ENCODE results near the gene UBASH3A.
"Not testable (repeated sequence)": the region's sequence is repeated elsewhere in the genome, so short reads cannot be mapped to it uniquely, and the experiment has no call there.

The UBASH3A gene

DNA sequence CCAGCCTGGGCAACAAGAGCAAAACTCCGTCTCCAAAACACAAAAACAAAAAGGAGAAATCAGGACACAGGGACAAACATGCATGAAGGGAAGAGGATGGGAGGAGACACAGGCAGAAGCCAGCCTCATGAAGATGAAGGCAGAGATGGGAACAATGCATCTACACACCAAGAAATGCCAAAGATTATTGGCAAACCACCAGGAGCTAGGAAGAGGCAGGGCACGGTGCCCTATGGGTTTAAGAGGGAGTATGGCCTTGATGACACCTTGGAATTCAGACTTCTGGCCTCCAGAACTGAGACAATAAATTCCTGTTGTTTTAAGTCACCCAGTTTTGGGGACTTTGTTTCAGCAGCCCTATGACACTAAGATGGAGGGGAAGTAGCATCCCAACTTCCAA, 13.0 kb upstream of the UBASH3A start:
- no peak for DNase-seq (ENCODE audit: low spot score)

DNA sequence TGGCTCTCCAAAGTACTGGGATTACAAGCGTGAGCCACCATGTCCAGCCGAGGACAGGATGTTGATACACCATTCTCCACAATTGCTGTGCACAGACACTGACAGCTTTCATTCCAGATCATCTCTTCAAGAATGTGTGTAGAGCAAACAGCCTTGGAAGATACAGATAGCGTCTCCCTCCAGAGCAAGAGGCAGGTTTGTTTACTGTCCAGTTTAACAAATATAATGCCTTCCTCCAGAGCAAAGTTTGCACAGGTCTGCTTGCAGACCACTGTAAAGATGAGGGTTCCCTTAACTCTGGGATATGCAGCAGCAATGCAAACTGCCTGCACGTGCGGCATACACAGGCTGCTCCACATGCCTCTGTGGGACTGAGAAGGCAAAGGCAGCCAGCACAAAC, 12.4 kb upstream of the UBASH3A start:
- no peak for DNase-seq (ENCODE audit: low spot score)

DNA sequence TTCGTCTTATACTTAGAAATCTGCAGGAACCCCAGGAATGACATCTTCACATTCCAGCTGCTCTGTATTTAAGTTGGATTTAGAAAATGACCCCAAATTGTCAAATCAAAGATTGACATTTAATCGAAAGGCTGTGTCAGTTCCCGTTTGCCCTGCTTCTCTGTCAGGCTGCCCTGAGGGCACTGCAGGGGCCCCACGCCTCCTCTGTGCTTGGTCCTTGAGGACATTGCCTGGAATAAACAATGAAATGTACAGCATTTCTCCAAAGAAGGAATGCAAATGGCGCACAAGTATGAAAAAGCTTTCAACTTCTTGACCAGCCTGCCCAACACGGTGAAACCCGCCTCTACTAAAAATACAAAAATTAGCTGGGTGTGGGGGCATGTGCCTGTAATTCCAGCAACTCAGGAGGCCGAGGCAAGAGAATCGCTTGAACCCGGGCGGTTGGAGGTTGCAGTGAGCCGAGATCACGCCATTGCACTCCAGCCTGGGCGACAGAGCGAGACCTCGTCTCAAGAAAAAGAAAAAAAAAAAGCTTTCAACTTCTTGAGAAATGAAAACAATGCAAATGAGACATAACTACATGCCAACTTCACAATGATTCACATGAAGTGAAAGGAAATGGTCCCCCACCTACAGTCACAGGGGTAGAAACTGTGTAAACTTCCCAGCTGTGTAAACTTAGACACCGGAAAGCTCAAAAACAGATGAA, 10.8 kb upstream of the UBASH3A start:
- peak; percentile 79 for DNase-seq (ENCODE audit: low spot score)

DNA sequence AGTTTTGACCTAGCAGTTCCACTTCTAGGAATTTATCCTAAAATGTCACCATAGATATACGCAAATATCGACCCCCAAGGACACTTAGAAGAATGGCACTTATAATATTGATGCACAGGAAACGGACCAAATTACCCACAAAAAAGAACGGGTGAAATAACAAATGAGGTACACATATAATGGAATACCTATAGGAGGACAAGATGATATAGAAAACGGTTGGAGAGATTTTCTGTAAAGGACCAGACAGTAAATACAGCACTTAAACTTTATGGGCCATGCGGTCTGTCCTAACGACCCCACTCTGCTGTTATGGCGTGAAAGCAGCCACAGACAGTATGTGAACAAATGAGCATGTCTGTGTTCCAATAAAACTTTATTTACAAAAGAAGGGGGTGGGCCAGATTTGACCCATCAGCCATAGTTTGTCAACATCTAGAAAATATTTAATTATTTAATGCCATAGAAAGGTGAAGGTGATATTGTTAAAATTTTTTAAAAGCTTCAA, 10.2 kb upstream of the UBASH3A start:
- DNase-seq (ENCODE audit: low spot score), result peak; percentile 44

DNA sequence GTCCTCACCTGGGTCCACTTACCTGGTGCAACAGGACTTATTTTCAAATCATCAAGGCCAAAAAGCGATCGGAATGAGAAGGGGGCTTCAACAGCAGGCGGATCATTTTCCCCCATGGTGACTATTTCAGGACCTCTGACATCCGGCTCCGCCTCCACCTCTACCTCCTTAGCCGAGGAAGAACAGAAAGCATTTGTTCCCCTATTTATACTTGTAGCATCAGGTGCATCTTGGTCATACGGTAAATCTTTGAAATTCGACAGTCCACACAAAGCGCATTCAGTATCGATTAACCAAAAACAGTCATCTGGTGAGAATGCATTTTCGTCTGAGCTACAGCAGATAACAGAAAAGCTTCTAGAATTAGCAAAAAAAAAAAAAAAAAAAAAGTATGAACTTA, 8.4 kb upstream of the UBASH3A start:
- no peak for DNase-seq (ENCODE audit: low spot score)

DNA sequence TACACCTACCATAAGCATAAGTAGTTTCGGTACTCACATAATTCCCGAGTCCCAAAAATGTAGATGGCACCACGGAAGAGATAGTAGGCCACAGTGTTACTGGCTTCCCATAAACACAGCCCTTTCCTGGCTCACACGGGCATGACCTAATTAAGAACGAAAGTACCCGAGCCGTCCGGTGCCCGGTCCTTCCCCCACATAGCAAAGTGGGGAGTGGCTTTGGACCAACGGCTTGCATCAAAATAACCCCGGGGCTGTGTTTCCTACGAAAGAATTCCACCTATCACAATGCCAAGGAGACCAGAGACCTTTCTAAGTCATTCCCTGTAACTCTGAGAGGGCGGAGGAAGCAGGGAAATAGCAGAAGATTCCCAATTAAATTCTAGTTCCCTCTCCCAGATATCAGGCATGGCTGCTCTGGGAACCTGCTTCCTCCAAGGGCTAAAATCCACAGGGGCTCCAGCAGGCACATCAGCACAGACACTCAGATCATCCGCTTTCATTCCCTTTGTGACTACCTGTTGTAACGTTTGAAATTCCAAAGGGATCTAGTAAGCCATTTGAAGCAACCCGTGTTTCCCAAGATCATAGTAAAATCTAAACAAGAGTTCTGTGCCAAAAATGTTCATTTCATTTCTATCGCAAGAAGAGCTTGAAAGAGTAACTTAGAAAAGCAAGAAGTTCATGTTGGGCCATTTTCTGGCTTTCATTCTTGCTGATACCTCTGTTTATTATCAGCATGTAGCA, 7.6 kb upstream of the UBASH3A start, which contains the start of gene TMPRSS3:
Gene TMPRSS3, minus strand, starts transcription at position 148 of the 747 bp plus-strand sequence. CDS start 635 bp downstream, outside the sequence.
- DNase-seq (ENCODE audit: low spot score), result no peak

DNA sequence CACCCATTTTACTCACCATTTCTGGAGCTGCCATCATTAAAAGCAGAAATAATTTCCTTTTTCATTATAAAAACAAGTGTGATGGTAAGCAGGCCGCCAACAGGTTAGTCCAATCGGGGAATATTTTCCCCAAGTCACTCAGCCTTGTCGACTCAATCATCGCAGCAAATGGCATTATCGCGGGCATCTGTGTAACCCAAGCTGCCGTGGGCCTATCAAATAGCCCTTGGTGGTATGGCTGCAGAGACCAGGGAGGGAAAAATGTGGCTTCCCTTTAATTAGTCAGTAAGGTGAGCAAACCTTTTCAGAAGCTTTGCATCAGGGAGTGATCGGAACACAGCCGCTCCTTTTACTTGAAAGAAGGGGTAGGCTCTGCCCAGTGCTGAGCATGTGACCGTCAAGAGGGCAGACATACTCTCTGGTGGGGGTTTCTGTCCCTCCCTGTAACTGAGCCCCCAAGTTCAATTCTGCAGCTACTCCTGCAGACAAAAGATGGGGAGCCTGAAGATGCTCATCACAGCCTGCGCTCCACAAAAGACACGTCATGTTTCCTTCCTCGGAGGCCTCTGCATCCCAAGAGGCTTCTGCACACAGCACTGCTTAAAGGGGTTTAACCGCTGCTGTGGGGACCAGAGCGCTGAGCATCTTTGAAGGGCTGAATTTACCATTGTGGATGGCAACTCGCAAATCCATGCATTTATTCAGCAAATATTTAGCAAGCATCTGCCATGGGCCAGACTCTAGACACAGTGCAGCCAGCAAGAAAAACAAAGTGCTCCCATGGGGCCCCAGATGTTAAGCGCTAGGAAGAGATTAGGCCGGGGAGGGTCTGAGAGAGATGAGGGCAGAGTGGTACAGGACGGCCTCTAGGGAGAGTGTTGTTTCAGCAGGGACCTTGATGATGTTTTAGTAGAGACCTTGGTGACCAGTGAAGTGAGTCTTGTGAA, 6.6 kb upstream of the UBASH3A start:
- DNase-seq (ENCODE audit: low spot score), result peak; percentile 81

DNA sequence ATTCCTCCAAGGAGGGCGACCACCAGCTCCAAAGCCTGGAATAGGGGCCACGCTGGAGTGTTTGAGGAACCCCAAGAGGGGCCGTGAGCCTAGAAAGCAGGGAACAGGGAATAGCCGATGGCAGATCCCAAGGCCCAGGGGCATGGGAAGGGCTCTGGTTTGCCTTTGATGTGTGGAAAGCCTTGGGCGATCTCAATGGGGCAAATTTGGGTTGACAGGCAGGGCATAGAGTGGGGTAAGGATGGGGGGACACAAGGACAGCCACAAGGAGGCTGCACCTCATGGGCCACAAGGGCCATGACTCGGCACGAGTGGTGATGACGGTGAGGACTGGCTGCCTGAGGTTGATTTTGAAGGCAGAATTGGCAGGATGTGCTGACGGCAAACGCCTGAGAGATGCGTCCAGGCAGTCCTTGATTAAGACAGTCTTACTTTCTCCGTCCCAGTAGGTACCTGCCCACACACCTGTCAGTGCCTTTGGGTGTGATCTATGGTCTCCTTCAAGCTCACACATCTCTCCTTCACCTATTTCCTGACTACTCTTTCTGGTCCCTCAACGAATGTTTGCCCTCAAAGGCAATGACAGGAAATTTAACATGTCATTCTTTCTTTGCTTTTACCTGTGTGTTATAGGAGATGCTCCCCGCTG, 5.8 kb upstream of the UBASH3A start:
- no peak for DNase-seq (ENCODE audit: low spot score)

DNA sequence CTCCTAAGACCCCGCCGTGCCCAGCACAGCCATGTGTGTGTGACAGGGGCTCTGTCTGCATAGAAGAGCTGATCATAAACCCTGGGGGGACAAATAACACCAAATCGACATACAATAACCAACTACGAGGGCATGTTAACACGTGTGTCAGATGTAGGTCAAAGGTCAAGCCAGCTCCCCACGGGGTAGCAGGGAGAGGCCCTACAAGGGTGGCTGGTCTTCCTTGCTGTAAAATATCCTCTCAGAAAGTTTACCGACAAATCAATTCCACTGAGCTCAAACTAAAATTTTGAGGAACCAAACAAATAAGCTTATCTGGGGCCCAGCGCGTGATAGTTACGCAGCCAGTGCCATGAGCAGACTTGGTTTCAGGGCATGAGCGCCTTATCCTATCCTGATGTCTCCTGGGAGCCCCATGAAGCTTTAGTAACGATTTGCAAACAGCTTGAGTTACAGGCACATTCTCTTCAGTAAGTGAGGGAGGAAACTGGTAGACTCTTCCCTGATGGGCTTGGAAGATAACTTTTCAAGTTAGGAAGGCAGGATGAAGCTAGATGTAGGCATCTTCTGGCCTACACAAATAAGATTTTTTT, 5.2 kb upstream of the UBASH3A start:
- peak; percentile 30 for DNase-seq (ENCODE audit: low spot score)

DNA sequence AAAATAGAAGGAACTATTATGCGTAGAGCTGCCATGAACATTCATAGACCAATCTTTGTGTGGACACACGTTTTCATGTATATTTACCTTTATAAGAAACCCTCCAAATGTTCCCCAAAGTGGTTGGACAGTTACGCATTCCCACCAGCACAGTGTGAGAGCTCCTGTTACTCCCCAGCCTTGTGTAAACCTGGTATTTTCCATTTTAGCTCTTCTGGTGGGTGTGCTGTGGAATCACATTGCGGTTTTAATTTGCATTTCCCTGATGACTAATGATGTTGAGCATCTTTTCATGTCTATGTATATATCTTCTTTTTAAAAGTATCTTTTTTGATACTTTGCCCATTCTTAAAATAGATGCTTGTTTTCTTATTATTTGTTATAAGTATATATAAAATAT, 3.2 kb upstream of the UBASH3A start:
- peak; percentile 60 for DNase-seq (ENCODE audit: low spot score)

DNA sequence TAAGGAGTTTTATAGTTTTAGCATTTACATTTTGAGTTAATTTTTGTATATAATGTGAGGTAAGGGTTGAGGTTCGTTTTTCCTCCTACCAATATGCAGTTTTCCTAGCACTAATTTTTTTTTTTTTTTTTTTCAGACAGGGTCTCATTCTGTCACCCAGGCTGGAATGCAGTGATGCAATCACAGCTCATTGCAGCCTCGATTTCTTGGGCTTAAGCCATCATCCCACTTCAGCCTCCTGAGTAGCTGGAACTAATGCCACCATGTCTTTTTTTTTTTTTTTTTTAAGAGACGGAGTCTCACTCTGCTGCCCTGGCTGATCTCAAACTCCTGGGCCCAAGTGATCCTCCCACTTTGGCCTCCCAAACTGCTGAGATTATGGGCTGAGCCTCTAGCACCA, 2.5 kb upstream of the UBASH3A start:
- no peak for DNase-seq (ENCODE audit: low spot score)

DNA sequence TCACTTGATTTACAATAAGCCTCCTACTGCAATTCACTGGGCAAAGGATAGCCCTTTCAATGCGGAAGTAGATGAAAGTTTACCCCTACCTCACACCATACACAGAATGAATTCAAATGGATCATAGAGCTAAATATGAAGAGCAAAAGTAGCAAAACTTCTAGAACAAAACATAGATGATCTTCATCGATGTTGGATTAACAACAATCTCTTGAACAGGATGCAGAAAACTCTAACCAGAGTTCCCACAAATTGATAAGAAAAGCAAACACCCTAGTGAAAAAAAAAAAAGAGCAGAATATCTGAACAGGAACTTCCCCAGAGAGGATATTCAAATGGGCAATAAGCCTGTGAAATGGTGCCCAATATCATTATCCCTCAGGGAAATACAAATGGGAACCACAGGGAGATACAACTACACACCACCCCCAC, 1.9 kb upstream of the UBASH3A start:
- DNase-seq (ENCODE audit: low spot score), result no peak

DNA sequence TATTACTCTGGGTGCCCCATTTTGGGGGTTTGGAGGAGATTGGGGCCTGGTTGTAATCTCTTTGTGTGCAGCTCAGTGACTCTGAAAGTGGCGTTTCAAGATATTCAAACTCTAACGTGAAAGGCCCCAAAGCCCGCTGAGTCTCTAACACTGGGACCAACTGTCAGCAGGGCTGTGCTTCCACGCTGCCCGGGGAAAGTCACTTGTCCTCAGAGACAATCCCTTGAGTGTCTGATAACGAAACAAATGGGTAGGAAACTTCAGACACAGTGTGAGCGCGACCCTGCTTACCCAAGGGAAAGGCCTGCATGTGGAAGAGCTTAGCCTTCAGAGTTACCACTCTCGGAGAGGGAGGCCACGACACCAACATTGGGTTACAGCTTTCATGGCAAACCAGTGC, 837 bp downstream of the UBASH3A start:
- DNase-seq (ENCODE audit: low spot score), result no peak

DNA sequence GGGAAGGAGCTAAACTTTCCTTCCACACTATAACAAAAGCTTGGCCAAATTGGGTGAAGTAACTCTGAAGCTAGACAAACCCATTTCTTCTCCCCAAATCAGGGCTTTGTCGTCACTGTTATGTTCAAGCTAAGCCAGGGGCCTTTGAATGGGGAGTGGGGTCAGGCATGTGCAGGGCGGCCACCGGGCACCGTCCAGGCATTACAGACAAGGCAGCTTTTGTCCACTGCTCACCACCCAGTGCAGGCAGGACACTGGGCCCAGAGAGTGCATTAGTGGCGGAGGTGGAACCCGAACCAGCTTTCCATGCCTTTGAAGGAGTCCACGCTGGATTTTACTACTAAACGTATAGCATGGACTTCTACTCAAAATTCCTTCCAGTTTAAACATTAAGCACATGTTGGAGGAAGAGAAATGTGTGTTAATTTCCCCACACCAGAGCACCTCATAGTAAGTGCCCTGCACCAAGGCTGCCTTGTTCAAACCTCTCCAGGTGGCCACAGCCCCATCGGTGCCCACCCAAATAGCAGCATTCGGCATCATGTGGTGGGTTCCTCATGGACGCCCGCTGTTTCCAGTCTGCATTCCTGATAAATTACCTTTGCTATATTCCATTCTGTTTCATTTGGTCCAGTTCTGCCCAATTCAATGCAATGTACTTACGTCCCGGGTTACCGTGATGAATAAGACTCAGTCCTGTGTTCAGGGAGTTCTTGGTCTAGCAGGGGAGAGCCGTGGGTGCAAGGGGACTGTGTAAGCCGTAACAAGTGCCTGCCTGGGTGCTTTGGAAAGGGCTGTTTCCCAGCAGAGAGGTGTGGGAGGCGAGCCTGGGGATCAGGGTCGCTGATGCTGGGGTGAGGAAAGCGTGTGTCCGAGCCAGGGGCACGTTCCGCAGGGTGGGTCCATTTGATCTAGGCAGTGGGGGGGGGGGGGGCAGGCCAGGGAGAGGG, 1.6 kb downstream of the UBASH3A start:
- DNase-seq (ENCODE audit: low spot score), result no peak

DNA sequence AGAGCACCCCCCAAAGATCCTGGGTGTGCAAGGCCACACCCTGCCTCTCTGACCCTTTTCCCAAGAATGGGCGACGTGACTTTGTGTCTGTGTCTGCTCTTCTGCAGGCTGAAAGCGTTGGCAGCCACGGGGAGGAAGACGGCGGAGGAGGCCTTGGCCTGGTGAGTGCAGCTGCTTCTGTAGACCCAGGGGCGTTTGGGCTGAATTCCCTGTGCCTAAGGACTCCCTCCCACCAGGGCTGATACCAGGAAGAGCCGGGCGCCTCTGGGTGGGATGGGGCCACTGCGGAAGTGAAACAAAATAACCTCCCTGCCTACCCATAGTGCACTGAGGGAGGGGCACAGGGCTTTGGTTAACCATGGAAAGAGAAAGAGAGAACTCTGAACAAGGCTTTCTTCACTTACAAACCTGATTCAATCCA, 2.5 kb downstream of the UBASH3A start:
- DNase-seq (ENCODE audit: low spot score), result no peak

DNA sequence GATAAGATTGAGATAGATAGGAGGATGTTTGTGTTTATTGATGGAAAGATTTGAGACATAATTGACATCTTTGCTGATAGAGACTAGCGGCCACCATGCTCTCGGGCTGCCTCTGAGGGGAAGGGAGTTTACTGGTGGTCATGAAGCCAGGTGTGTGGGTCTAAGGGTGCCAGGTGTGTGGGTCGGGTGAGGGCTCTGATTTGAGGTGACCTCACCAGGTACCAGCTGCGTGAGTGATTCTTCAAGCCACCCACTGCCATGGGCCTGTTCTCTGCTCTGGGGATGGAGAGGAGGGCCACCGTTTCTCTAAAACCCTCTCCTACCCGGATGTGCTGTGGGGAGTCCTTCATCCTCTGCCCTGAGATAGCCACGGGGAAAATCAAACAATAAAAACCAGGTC, 3.2 kb downstream of the UBASH3A start:
- no peak for DNase-seq (ENCODE audit: low spot score)

DNA sequence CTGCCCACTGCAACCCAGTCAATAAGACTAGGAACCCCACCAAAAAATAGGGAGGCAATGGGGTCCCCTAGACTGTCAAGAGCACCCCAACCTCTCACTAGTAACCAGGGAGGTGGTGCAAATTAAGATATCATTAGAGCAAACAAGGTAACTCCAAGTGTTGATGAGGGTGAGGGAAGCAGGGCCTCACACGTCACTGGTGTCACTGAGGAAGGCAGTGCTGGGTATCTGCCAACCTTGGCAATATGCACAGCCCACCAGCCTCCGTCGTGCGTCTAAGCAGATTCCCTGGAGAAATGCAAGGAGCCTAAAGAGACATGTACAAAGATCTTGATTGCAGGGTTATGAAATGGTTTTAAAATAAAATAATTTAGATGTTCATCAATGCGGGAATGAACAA, 3.8 kb downstream of the UBASH3A start:
- no peak for DNase-seq (ENCODE audit: low spot score)

DNA sequence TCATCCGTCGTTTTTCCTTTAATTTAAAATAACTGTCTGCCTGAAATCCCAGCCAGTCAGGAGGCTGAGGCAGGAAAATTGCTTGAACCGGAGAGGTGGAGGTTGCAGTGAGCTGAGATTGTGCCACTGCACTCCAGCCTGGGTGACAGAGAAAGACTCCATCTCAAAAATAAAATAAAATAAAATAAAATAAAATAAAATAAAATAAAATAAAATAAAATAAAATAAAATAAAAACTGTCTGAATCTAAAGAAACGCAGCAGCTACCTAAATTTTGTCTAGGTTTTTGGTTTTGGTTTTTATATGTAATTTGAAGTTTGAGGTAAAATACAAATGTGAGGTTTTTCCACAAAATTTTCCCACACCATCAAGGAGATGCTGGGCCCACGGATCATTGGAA, 5.0 kb downstream of the UBASH3A start:
- DNase-seq (ENCODE audit: low spot score), result not testable (repeated sequence)

DNA sequence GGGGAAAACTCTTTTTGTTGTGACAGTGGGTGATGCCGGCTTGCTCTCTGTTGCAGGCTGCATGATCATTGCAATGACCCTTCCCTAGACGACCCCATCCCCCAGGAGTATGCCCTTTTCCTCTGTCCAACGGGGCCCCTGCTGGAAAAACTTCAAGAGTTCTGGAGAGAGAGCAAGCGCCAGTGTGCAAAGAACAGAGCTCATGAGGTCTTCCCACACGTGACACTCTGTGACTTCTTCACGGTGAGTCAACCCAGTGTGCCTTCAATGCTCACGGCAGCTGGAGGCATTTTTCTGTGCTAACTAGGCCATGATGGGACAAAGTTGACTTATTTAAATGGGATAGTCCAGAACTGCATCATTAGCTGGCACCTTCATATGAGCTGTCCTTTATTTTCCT, 5.7 kb downstream of the UBASH3A start:
- no peak for DNase-seq (ENCODE audit: low spot score)
